ENCODE results near the gene XPO1.

Gene XPO1

DNA sequence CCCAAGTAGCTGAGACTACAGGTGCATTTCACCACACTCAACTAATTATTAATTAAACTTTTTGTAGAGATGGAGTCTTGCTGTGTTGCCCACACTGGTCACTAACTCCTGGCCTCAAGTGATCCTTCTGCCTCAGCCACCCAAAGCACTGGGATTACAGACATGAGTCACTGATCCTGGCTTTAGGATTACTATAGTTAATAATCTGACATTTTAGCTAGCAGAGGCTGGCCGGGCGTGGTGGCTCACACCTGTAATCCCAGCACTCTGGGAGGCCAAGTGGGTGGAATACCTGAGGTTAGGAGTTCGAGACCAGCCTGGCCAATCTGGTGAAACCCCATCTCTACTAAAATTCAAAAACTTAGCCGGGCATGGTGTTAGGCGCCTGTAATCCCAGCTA, 106.8 kb downstream of the XPO1 start:
- DNase-seq (ENCODE audit: low spot score) = no peak
